Measurements from ENCODE around the gene GLIPR2. TPM values are rescaled to one million over a fixed set of nuclear protein-coding genes. Genes with fewer than 3 reads are reported as not detected.
A peak's percentile ranks its signal among the peaks of the same experiment; 100 is the strongest.
"Not testable (repeated sequence)": the region's sequence is repeated elsewhere in the genome, so short reads cannot be mapped to it uniquely, and the experiment has no call there.

The GLIPR2 gene
- polyA plus RNA-seq, 4 donors, result 3.4 to 22.3 (median 14.8) TPM

- no peak overlapping the region for H3K4me3 ChIP-seq (ENCODE audit: low read depth in 1 of 3, low read length in 3 of 3)
- no peaks in the 10 kb centered on the region for H3K27me3 ChIP-seq (ENCODE audit: control insufficient read depth in 3 of 3, insufficient read depth in 3 of 3, low read length in 3 of 3)
- H3K27ac ChIP-seq (ENCODE audit: low read depth in 1 of 3, low read length in 2 of 3), result no peak overlapping the region
- FAIRE-seq (no peak), DNase-seq (no peak)
- H3K9me3 ChIP-seq (ENCODE audit: control insufficient read depth in 2 of 2, insufficient read depth in 1 of 2, low read depth in 1 of 2, low read length in 1 of 2), result no peaks in the 10 kb centered on the region
- WGBS, 3 donors, result 71 to 82% (median 81%) methylated on average over 7 of the region's 7 CpGs
- H3K36me3 ChIP-seq (ENCODE audit: control insufficient read depth in 3 of 3, insufficient read depth in 2 of 3, low read depth in 1 of 3, low read length in 3 of 3), result no peaks in the 10 kb centered on the region
- no peaks in the 10 kb centered on the region for H3K4me1 ChIP-seq (ENCODE audit: control insufficient read depth in 3 of 3, insufficient read depth in 2 of 3, low read depth in 1 of 3, low read length in 2 of 3)
These were observed 37.7 kb downstream of the GLIPR2 start for GRCh38 chr9:36174271-36174670.

DNA sequence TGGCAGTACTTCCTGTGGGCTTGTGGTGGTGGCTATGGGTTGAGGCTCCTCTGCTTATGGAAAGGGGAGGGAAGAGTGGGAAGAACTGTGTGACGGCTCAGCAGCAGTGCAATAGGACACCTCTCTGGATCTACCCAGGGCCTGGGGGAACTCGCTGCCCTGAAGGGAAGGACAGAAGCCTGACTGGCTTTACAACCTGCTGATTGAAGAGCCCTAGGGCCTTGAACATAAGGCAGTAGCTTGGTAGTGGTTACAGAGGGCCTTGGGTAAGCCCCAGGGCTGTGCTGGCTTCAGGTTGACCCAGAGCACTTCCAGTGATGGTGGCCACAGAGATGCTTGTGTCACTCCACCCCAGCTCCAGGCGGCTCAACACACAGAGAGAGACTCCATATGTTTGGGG, 38.2 kb downstream of the GLIPR2 start:
- DNase-seq (no peak), FAIRE-seq (no peak)
- no peaks in the 10 kb centered on the region for H3K27me3 ChIP-seq (ENCODE audit: control insufficient read depth in 3 of 3, insufficient read depth in 3 of 3, low read length in 3 of 3)
- WGBS, 3 donors, result 80 to 85% (median 82%) methylated on average over 3 of the region's 3 CpGs
- no peak overlapping the region for H3K4me3 ChIP-seq (ENCODE audit: low read depth in 1 of 3, low read length in 3 of 3)
- no peaks in the 10 kb centered on the region for H3K4me1 ChIP-seq (ENCODE audit: control insufficient read depth in 3 of 3, insufficient read depth in 2 of 3, low read depth in 1 of 3, low read length in 2 of 3)
- H3K27ac ChIP-seq (ENCODE audit: low read depth in 1 of 3, low read length in 2 of 3), result no peak overlapping the region
- H3K9me3 ChIP-seq (ENCODE audit: control insufficient read depth in 2 of 2, insufficient read depth in 1 of 2, low read depth in 1 of 2, low read length in 1 of 2), result no peaks in the 10 kb centered on the region
- H3K36me3 ChIP-seq (ENCODE audit: control insufficient read depth in 3 of 3, insufficient read depth in 2 of 3, low read depth in 1 of 3, low read length in 3 of 3), result no peaks in the 10 kb centered on the region

- not testable (repeated sequence) for H3K4me1 ChIP-seq (ENCODE audit: control insufficient read depth in 3 of 3, insufficient read depth in 2 of 3, low read depth in 1 of 3, low read length in 2 of 3); H3K27me3 ChIP-seq (ENCODE audit: control insufficient read depth in 3 of 3, insufficient read depth in 3 of 3, low read length in 3 of 3); DNase-seq; FAIRE-seq; H3K27ac ChIP-seq (ENCODE audit: low read depth in 1 of 3, low read length in 2 of 3); H3K9me3 ChIP-seq (ENCODE audit: control insufficient read depth in 2 of 2, insufficient read depth in 1 of 2, low read depth in 1 of 2, low read length in 1 of 2); H3K4me3 ChIP-seq (ENCODE audit: low read depth in 1 of 3, low read length in 3 of 3); H3K36me3 ChIP-seq (ENCODE audit: control insufficient read depth in 3 of 3, insufficient read depth in 2 of 3, low read depth in 1 of 3, low read length in 3 of 3)
- 86 to 88% (median 87%) methylated on average over 3 of the region's 3 CpGs for WGBS, 3 donors
These were observed 38.7 kb downstream of the GLIPR2 start for GRCh38 chr9:36175209-36175608.

- not testable (repeated sequence) for H3K36me3 ChIP-seq (ENCODE audit: control insufficient read depth in 3 of 3, insufficient read depth in 2 of 3, low read depth in 1 of 3, low read length in 3 of 3)
These were observed 40.0 kb downstream of the GLIPR2 start for GRCh38 chr9:36176496-36176895.

GRCh38 chr9:36177571-36177970, 41.0 kb downstream of the GLIPR2 start:
- Histone ChIP-seq H3K36me3 (ENCODE audit: control insufficient read depth in 3 of 3, insufficient read depth in 2 of 3, low read depth in 1 of 3, low read length in 3 of 3) (no peaks in the 10 kb centered on the region), H3K27ac (ENCODE audit: low read depth in 1 of 3, low read length in 2 of 3) (no peak overlapping the region), H3K27me3 (ENCODE audit: control insufficient read depth in 3 of 3, insufficient read depth in 3 of 3, low read length in 3 of 3) (no peaks in the 10 kb centered on the region), H3K9me3 (ENCODE audit: control insufficient read depth in 2 of 2, insufficient read depth in 1 of 2, low read depth in 1 of 2, low read length in 1 of 2) (peaks cover 0 to 3% of the 10 kb centered on the region in 2 donors), H3K4me3 (ENCODE audit: low read depth in 1 of 3, low read length in 3 of 3) (no peak overlapping the region), H3K4me1 (ENCODE audit: control insufficient read depth in 3 of 3, insufficient read depth in 2 of 3, low read depth in 1 of 3, low read length in 2 of 3) (no peaks in the 10 kb centered on the region)
- DNase-seq, result no peak
- FAIRE-seq, result no peak
- 69 to 78% (median 72%) methylated on average over 4 of the region's 4 CpGs for WGBS, 3 donors

More at GRCh38 chr9:36176496-36176895, 40.0 kb downstream of the GLIPR2 start:
- not testable (repeated sequence) for H3K27me3 ChIP-seq (ENCODE audit: control insufficient read depth in 3 of 3, insufficient read depth in 3 of 3, low read length in 3 of 3); DNase-seq; H3K4me3 ChIP-seq (ENCODE audit: low read depth in 1 of 3, low read length in 3 of 3); H3K27ac ChIP-seq (ENCODE audit: low read depth in 1 of 3, low read length in 2 of 3); FAIRE-seq; H3K9me3 ChIP-seq (ENCODE audit: control insufficient read depth in 2 of 2, insufficient read depth in 1 of 2, low read depth in 1 of 2, low read length in 1 of 2); H3K4me1 ChIP-seq (ENCODE audit: control insufficient read depth in 3 of 3, insufficient read depth in 2 of 3, low read depth in 1 of 3, low read length in 2 of 3)
- 93 to 96% (median 94%) methylated on average over 10 of the region's 10 CpGs for WGBS, 3 donors

GRCh38 chr9:36180243-36180642, 43.7 kb downstream of the GLIPR2 start:
- DNase-seq; H3K9me3 ChIP-seq (ENCODE audit: control insufficient read depth in 2 of 2, insufficient read depth in 1 of 2, low read depth in 1 of 2, low read length in 1 of 2); H3K36me3 ChIP-seq (ENCODE audit: control insufficient read depth in 3 of 3, insufficient read depth in 2 of 3, low read depth in 1 of 3, low read length in 3 of 3); H3K4me3 ChIP-seq (ENCODE audit: low read depth in 1 of 3, low read length in 3 of 3); FAIRE-seq; H3K4me1 ChIP-seq (ENCODE audit: control insufficient read depth in 3 of 3, insufficient read depth in 2 of 3, low read depth in 1 of 3, low read length in 2 of 3); H3K27me3 ChIP-seq (ENCODE audit: control insufficient read depth in 3 of 3, insufficient read depth in 3 of 3, low read length in 3 of 3); H3K27ac ChIP-seq (ENCODE audit: low read depth in 1 of 3, low read length in 2 of 3): not testable (repeated sequence)
- 76 to 89% (median 84%) methylated on average over 6 of the region's 6 CpGs for WGBS, 3 donors

DNA sequence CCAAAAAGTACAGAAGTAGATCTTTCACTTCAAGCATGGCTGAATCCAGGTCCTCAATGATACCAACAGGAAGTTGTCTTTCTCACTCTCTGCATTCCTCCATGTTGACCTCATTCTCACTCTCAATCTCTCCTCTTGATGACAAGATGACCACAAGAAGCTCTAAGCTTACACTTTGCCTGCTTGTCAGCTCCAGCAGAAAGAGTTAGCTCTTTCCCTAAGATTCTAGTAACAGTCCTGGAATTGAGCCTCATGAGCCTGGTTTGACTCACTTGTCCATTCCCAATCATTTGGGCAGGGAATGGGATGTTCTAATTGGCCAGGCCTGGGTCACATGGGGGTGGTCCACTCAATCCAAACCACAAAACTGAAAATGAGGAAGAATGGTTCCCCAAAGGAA, 50.9 kb downstream of the GLIPR2 start:
- FAIRE-seq, result no peak
- H3K27me3 ChIP-seq (ENCODE audit: control insufficient read depth in 3 of 3, insufficient read depth in 3 of 3, low read length in 3 of 3), result no peaks in the 10 kb centered on the region
- no peak overlapping the region for H3K27ac ChIP-seq (ENCODE audit: low read depth in 1 of 3, low read length in 2 of 3)
- no peaks in the 10 kb centered on the region for H3K36me3 ChIP-seq (ENCODE audit: control insufficient read depth in 3 of 3, insufficient read depth in 2 of 3, low read depth in 1 of 3, low read length in 3 of 3)
- no peak overlapping the region for H3K4me3 ChIP-seq (ENCODE audit: low read depth in 1 of 3, low read length in 3 of 3)
- no peak for DNase-seq
- H3K9me3 ChIP-seq (ENCODE audit: control insufficient read depth in 2 of 2, insufficient read depth in 1 of 2, low read depth in 1 of 2, low read length in 1 of 2), result no peaks in the 10 kb centered on the region
- peaks cover 3 to 8% (median 3%) of the 10 kb centered on the region in 3 donors for H3K4me1 ChIP-seq (ENCODE audit: control insufficient read depth in 3 of 3, insufficient read depth in 2 of 3, low read depth in 1 of 3, low read length in 2 of 3)

- Histone ChIP-seq H3K9me3 (ENCODE audit: control insufficient read depth in 2 of 2, insufficient read depth in 1 of 2, low read depth in 1 of 2, low read length in 1 of 2) (no peaks in the 10 kb centered on the region), H3K27ac (ENCODE audit: low read depth in 1 of 3, low read length in 2 of 3) (no peak overlapping the region), H3K27me3 (ENCODE audit: control insufficient read depth in 3 of 3, insufficient read depth in 3 of 3, low read length in 3 of 3) (no peaks in the 10 kb centered on the region), H3K36me3 (ENCODE audit: control insufficient read depth in 3 of 3, insufficient read depth in 2 of 3, low read depth in 1 of 3, low read length in 3 of 3) (no peaks in the 10 kb centered on the region), H3K4me1 (ENCODE audit: control insufficient read depth in 3 of 3, insufficient read depth in 2 of 3, low read depth in 1 of 3, low read length in 2 of 3) (peaks cover 3 to 8% (median 7%) of the 10 kb centered on the region in 3 donors), H3K4me3 (ENCODE audit: low read depth in 1 of 3, low read length in 3 of 3) (no peak overlapping the region)
- FAIRE-seq, result no peak
- no peak for DNase-seq
- 83 to 92% (median 86%) methylated on average over 5 of the region's 5 CpGs for WGBS, 3 donors
These were observed 51.7 kb downstream of the GLIPR2 start for GRCh38 chr9:36188212-36188611.

DNA sequence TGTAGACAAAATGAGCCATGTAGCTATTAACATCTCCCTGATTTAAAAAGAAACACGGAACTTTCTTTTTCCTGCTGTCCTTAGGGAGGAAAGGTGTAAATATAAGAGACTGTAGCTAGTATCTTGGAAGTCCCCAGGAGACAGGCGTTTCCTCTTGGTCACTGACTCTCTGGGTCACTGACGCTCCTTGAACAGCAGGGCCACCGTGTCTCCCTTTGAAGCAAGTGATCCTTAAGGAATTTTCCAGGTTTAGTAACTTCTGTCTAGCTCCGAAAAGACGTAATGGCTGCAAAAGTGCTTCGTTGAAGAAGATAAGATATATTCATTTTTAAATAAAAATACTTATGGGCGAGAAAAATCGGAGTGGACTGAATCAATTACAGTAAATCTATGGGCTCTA, 53.4 kb downstream of the GLIPR2 start:
- H3K27me3 ChIP-seq (ENCODE audit: control insufficient read depth in 3 of 3, insufficient read depth in 3 of 3, low read length in 3 of 3), result no peaks in the 10 kb centered on the region
- 2 to 7% (median 3%) methylated on average over 9 of the region's 9 CpGs for WGBS, 3 donors
- H3K9me3 ChIP-seq (ENCODE audit: control insufficient read depth in 2 of 2, insufficient read depth in 1 of 2, low read depth in 1 of 2, low read length in 1 of 2), result no peaks in the 10 kb centered on the region
- DNase-seq, result peak; percentile 52 to 54
- peak overlapping the region in 2 of 3 donors; percentile 62 to 95 for H3K27ac ChIP-seq (ENCODE audit: low read depth in 1 of 3, low read length in 2 of 3)
- peaks cover 0 to 4% (median 0%) of the 10 kb centered on the region in 3 donors for H3K36me3 ChIP-seq (ENCODE audit: control insufficient read depth in 3 of 3, insufficient read depth in 2 of 3, low read depth in 1 of 3, low read length in 3 of 3)
- H3K4me3 ChIP-seq (ENCODE audit: low read depth in 1 of 3, low read length in 3 of 3), result peak overlapping the region in 2 of 3 donors; percentile 62 to 80
- FAIRE-seq, result no peak
- peaks cover 5 to 16% (median 12%) of the 10 kb centered on the region in 3 donors for H3K4me1 ChIP-seq (ENCODE audit: control insufficient read depth in 3 of 3, insufficient read depth in 2 of 3, low read depth in 1 of 3, low read length in 2 of 3)
